HepG2 (cell line): ENCODE measurements around the gene UBE3B. TPM values are rescaled to one million over a fixed set of nuclear protein-coding genes. Genes with fewer than 3 reads are reported as not detected.
A peak's percentile ranks its signal among the peaks of the same experiment; 100 is the strongest.

Experiments used
- ATAC-seq: fragments of 200-7000 bp; cut with Tn5 transposase; 3 replicates; pipeline ENCODE4 v1.9.1; 2020; ENCODE audit warnings: mild to moderate bottlenecking, moderate library complexity
- BruUV-seq: library from RNA; stranded (reverse); fragments of 400-500 nt; replicated peaks from 2 replicates; lab custom pipeline; 2021; lab: Mats Ljungman, UMichigan
- CTCF ChIA-PET: fragments of 300-600 bp; formaldehyde crosslinking; extraction: SDS; loops from one replicate; lab custom pipeline; 2021; ENCODE audit warnings: low total read pairs, inconsistent platforms, low intra/inter-chr PET ratio; lab: Yijun Ruan, JAX
- POLR2A ChIA-PET: fragments of 350-600 bp; sonication (Branson Sonifier 250); formaldehyde crosslinking; loops from one replicate; lab custom pipeline; 2020; ENCODE audit warnings: antibody characterized with exemption, inconsistent platforms; lab: Yijun Ruan, JAX
- DNase-seq: peaks from one replicate; pipeline ENCODE4 v3.0.0-alpha.2; 2015; ENCODE audit warnings: low spot score
- FAIRE-seq: peaks from 3 replicates; lab custom pipeline; 2011; peaks lifted over from hg19 to GRCh38; lab: Jason Lieb, UNC
- H2AFZ ChIP-seq: one replicate; pipeline ENCODE4 v1.6.1; 2011; ENCODE audit warnings: low read length, inconsistent platforms
- H3K27ac ChIP-seq: fragments of 300-600 bp; 3 replicates; pipeline ENCODE4 v1.8.0; 2011; ENCODE audit warnings: mixed run types, mild to moderate bottlenecking, mixed read lengths, low read length, inconsistent platforms; ENCODE audit not compliant: insufficient read depth; ENCODE audit errors: extremely low read length
- H3K27me3 ChIP-seq, 2 experiments: fragments of 200-600 bp in 1 of 2; 2 replicates in 1 of 2; 3 replicates in 1 of 2; pipeline versions ENCODE4 v1.6.0 to v1.8.0; 2011; ENCODE audit warnings: low read length in 2 of 2, mild to moderate bottlenecking in 2 of 2, moderate library complexity in 2 of 2, inconsistent platforms in 1 of 2; ENCODE audit not compliant: insufficient read depth in 2 of 2, control insufficient read depth in 1 of 2
- H3K36me3 ChIP-seq, 2 experiments: fragments of 200-600 bp in 1 of 2; replicated peaks in 1 of 2; 2 replicates in 1 of 2; 3 replicates in 1 of 2; pipeline versions ENCODE4 v1.5.1 to v1.8.0; 2011; ENCODE audit warnings: low read length in 2 of 2, inconsistent platforms in 1 of 2; ENCODE audit not compliant: insufficient read depth in 2 of 2, control insufficient read depth in 1 of 2
- H3K4me1 ChIP-seq: 2 replicates; pipeline ENCODE4 v1.5.1; 2012; ENCODE audit warnings: low read length, inconsistent platforms; ENCODE audit not compliant: insufficient read depth
- H3K4me2 ChIP-seq: 2 replicates; pipeline ENCODE4 v1.6.0; 2011; ENCODE audit warnings: low read depth, low read length, inconsistent platforms
- H3K4me3 ChIP-seq, 3 experiments: fragments of 200-600 bp in 1 of 3; sonication (generic), shearing (Covaris generic) in 1 of 3; replicated peaks in 1 of 3; 2 replicates each; pipeline ENCODE4 v1.5.1; 2011 to 2016; ENCODE audit warnings: low read length in 3 of 3, inconsistent platforms in 2 of 3, low read depth in 2 of 3, mild to moderate bottlenecking in 2 of 3, control low read depth in 1 of 3, mixed read lengths in 1 of 3; ENCODE audit not compliant: insufficient read depth in 1 of 3
- H3K79me2 ChIP-seq: one replicate; pipeline ENCODE4 v1.6.1; 2011; ENCODE audit warnings: low read length, inconsistent platforms; ENCODE audit not compliant: insufficient read depth
- H3K9ac ChIP-seq: 2 replicates; pipeline ENCODE4 v1.6.0; 2011; ENCODE audit warnings: mild to moderate bottlenecking, low read depth, low read length, inconsistent platforms; ENCODE audit not compliant: insufficient read depth
- H3K9me3 ChIP-seq: 2 replicates; pipeline ENCODE4 v1.5.1; 2012; ENCODE audit warnings: mild to moderate bottlenecking, low read length
- H4K20me1 ChIP-seq: 2 replicates; pipeline ENCODE4 v1.6.0; 2011; ENCODE audit warnings: inconsistent platforms, mild to moderate bottlenecking, low read length, moderate library complexity; ENCODE audit not compliant: insufficient read depth
- CC2D1A ChIP-seq: sonication (generic); formaldehyde crosslinking; IDR thresholded peaks from 2 replicates; pipeline ENCODE4 v1.8.1; 2023; ENCODE audit warnings: mild to moderate bottlenecking, missing genetic modification reagents
- NR2F2 ChIP-seq: IDR thresholded peaks from 2 replicates; pipeline ENCODE4 v1.6.1; 2012; ENCODE audit warnings: low read depth, inconsistent platforms, borderline replicate concordance
- ZKSCAN8 ChIP-seq: IDR thresholded peaks from 2 replicates; pipeline ENCODE4 v1.6.1; 2016; ENCODE audit warnings: borderline replicate concordance, missing genetic modification reagents, missing compliant biosample characterization
- ZNF121 ChIP-seq: sonication (generic); formaldehyde crosslinking; IDR thresholded peaks from 2 replicates; pipeline ENCODE4 v1.5.0; 2020; ENCODE audit warnings: mild to moderate bottlenecking, missing genetic modification reagents
- WGBS: methylation state at CpG from one replicate; pipeline ENCODE4 v1.1.6; 2017; ENCODE audit warnings: low lambda C conversion rate; 5-methylcytosine and 5-hydroxymethylcytosine counted together
- in situ Hi-C: cut with HindIII; loops from 2 replicates; pipeline ENCODE4 v1.10.0; 2017; ENCODE audit warnings: low pct_unique_long_range_greater_than_20kb; ENCODE audit not compliant: extremely low pct_ligation_motif_present
- intact Hi-C: fragments of 100-400 bp; cut with micrococcal nuclease; formaldehyde crosslinking; loops from one replicate; pipeline ENCODE4 v1.10.0; 2022; ENCODE audit not compliant: unreplicated experiment
- polyA plus RNA-seq, 8 experiments: library from polyadenylated mRNA; depleted of rRNA in 3 of 8; stranded (reverse) in 7 of 8; unstranded in 1 of 8; fragments of >200 nt; fragmentation: Illumina TruSeq in 4 of 8; extraction: Trizol in 4 of 8; gene quantifications; 2 replicates each; pipeline versions ENCODE4 v1.2.1 to v1.2.3, GENCODE V29; 2011 to 2016; ENCODE audit warnings: low read depth in 4 of 8, missing spikeins in 1 of 8, mixed read lengths in 1 of 8; ENCODE audit not compliant: insufficient read depth in 1 of 8
- total RNA-seq, 5 experiments: library from RNA; depleted of rRNA; stranded (reverse); fragments of >200 nt; fragmentation: Illumina TruSeq; extraction: Trizol; gene quantifications; 2 replicates each; pipeline ENCODE4 v1.2.3, GENCODE V29; 2016; ENCODE audit warnings: low read depth in 1 of 5
- TF ChIP-seq, protein P1 (sequence below): IDR thresholded peaks from 2 replicates; pipeline ENCODE4 v1.6.1; 2016; ENCODE audit warnings: low read depth, control low read depth

UBE3B gene
- total and polyA plus RNA-seq, 2 of the 13 experiments (the other 11 are each of a cell fraction or from before 2014, with no cell fraction given), result 22.7 to 25.3 TPM

- peaks cover 13 to 52% of the 10 kb centered on the region in 2 experiments for H3K36me3 ChIP-seq
- WGBS, result 85% methylated on average over 3 of the region's 3 CpGs
- no TSS peak for BruUV-seq
- peaks cover 64% of the 10 kb centered on the region for H3K4me1 ChIP-seq
- H3K27me3 ChIP-seq, result no peaks in the 10 kb centered on the region
- no peak overlapping the region for H3K4me3 ChIP-seq
- FAIRE-seq, result no peak
- peak overlapping the region; percentile 69 for H3K4me2 ChIP-seq
- H3K79me2 ChIP-seq, result peaks cover 39% of the 10 kb centered on the region
- H3K27ac ChIP-seq, result no peak overlapping the region
- no peaks in the 10 kb centered on the region for H3K9me3 ChIP-seq
- no peak for TF ChIP-seq ZKSCAN8 (CRISPR knock-in tag)
- intact Hi-C loops, result no loop called here
- in situ Hi-C loops, result no loop called here
- H2AFZ ChIP-seq, result no peak overlapping the region
- no peaks in the 10 kb centered on the region for H4K20me1 ChIP-seq
- ChIA-PET CTCF (no interaction called here), POLR2A (interaction anchor here (2.6 kb wide), 1 partner anchor 22 kb away, joined by 20 read pairs; no protein-coding TSS in a partner anchor)
- no peak for DNase-seq
- ATAC-seq, result no peak
- no peak overlapping the region for H3K9ac ChIP-seq
Measured at GRCh38 chr12:109575683-109576082, 98.2 kb downstream of the UBE3B start.

DNA sequence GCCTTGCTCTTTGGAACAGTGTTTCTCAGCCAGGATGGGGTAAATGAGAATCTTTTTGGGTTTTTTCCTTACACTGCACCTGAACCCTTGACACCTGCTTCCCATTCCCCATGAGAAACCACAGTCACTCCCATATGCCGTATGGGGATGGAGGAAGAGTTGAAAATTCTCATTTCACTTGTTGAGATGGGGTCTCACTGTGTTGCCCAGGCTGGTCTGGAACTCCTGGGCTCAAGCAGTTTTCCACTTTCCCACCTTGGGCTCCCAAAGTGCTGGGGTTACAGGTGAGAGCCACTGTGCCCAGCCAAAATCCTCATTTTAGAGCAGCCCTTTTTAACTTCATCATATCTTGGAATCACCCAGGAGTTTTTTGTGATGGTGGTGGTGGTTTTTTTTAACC, 99.9 kb downstream of the UBE3B start:
- TF ChIP-seq, protein P1, sequence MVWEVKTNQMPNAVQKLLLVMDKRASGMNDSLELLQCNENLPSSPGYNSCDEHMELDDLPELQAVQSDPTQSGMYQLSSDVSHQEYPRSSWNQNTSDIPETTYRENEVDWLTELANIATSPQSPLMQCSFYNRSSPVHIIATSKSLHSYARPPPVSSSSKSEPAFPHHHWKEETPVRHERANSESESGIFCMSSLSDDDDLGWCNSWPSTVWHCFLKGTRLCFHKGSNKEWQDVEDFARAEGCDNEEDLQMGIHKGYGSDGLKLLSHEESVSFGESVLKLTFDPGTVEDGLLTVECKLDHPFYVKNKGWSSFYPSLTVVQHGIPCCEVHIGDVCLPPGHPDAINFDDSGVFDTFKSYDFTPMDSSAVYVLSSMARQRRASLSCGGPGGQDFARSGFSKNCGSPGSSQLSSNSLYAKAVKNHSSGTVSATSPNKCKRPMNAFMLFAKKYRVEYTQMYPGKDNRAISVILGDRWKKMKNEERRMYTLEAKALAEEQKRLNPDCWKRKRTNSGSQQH (CRISPR knock-in tag), result no peak
- TF ChIP-seq NR2F2, result no peak
- peak; percentile 51; the same call in 1 of the 2 replicates for TF ChIP-seq ZNF121 (CRISPR knock-in tag)
- TF ChIP-seq CC2D1A (CRISPR knock-in tag), result no peak
- Histone ChIP-seq H2AFZ (no peak overlapping the region), H3K9me3 (no peaks in the 10 kb centered on the region), H3K4me3 (no peak overlapping the region), H3K9ac (no peak overlapping the region), H3K4me1 (peaks cover 49% of the 10 kb centered on the region), H3K36me3 (peaks cover 18 to 63% of the 10 kb centered on the region in 2 experiments), H3K79me2 (peaks cover 32% of the 10 kb centered on the region), H3K27me3 (no peaks in the 10 kb centered on the region), H3K27ac (no peak overlapping the region), H3K4me2 (no peak overlapping the region), H4K20me1 (no peaks in the 10 kb centered on the region)
- DNase-seq, result no peak
- BruUV-seq, result no TSS peak
- intact Hi-C loops (no loop called here), in situ Hi-C loops (no loop called here)
- ATAC-seq, result no peak
- no peak for FAIRE-seq
- WGBS, result 100% methylated on average over 1 of the region's 1 CpG
- CTCF ChIA-PET, result no interaction called here
- POLR2A ChIA-PET, result no interaction called here
